H9 (cell line): ENCODE data around the gene SLC22A17. TPM values are rescaled to one million over a fixed set of nuclear protein-coding genes. Genes with fewer than 3 reads are reported as not detected.

ENCODE experiments used
- DNase-seq: peaks from one replicate; pipeline ENCODE4 v3.0.0-alpha.2; 2017
- H2AFZ ChIP-seq: one replicate; pipeline ENCODE4 v1.6.1; 2013; ENCODE audit warnings: mild to moderate bottlenecking, low read length, control low read depth, moderate library complexity
- H2AK5ac ChIP-seq: 2 replicates; pipeline ENCODE4 v1.6.1; 2013; ENCODE audit warnings: low read length, control low read depth, mixed read lengths; ENCODE audit not compliant: insufficient read length
- H2BK120ac ChIP-seq: one replicate; pipeline ENCODE4 v1.6.1; 2013; ENCODE audit warnings: low read depth, mild to moderate bottlenecking, low read length, control low read depth, inconsistent platforms; ENCODE audit not compliant: poor library complexity, severe bottlenecking
- H2BK12ac ChIP-seq: 2 replicates; pipeline ENCODE4 v1.6.1; 2013; ENCODE audit warnings: low read length, control low read depth, mixed read lengths, low read depth; ENCODE audit not compliant: insufficient read length
- H2BK15ac ChIP-seq: 2 replicates; pipeline ENCODE4 v1.6.1; 2013; ENCODE audit warnings: low read depth, low read length, control low read depth
- H2BK20ac ChIP-seq: one replicate; pipeline ENCODE4 v1.6.1; 2013; ENCODE audit warnings: low read depth, mild to moderate bottlenecking, low read length, control low read depth, inconsistent platforms; ENCODE audit not compliant: poor library complexity, severe bottlenecking
- H2BK5ac ChIP-seq: 2 replicates; pipeline ENCODE4 v1.6.1; 2013; ENCODE audit warnings: low read length, control low read depth, mixed read lengths; ENCODE audit not compliant: insufficient read length
- H3K14ac ChIP-seq: 2 replicates; pipeline ENCODE4 v1.6.1; 2013; ENCODE audit warnings: low read length, control low read depth; ENCODE audit not compliant: insufficient read depth
- H3K18ac ChIP-seq: 2 replicates; pipeline ENCODE4 v1.6.1; 2013; ENCODE audit warnings: low read depth, mild to moderate bottlenecking, mixed read lengths, low read length, control low read depth; ENCODE audit not compliant: insufficient read length
- H3K23ac ChIP-seq: 2 replicates; pipeline ENCODE4 v1.6.1; 2013; ENCODE audit warnings: low read length, control low read depth, mixed read lengths, low read depth; ENCODE audit not compliant: insufficient read length
- H3K23me2 ChIP-seq: 2 replicates; pipeline ENCODE4 v1.6.1; 2013; ENCODE audit warnings: low read depth, mild to moderate bottlenecking, mixed read lengths, low read length, control low read depth; ENCODE audit not compliant: insufficient read length, poor library complexity, severe bottlenecking
- H3K27ac ChIP-seq: 2 replicates; pipeline ENCODE4 v1.5.1; 2013; ENCODE audit warnings: low read length, control low read depth, mixed read lengths, low read depth; ENCODE audit not compliant: insufficient read length
- H3K27me3 ChIP-seq: 2 replicates; pipeline ENCODE4 v1.6.1; 2013; ENCODE audit warnings: low read length, control low read depth, inconsistent platforms; ENCODE audit not compliant: insufficient read depth
- H3K4ac ChIP-seq: 2 replicates; pipeline ENCODE4 v1.6.1; 2013; ENCODE audit warnings: low read depth, mild to moderate bottlenecking, control low read depth, inconsistent platforms, low read length, moderate library complexity
- H3K4me1 ChIP-seq: 2 replicates; pipeline ENCODE4 v1.6.1; 2013; ENCODE audit warnings: low read length, control low read depth, inconsistent platforms; ENCODE audit not compliant: insufficient read depth
- H3K4me2 ChIP-seq: 2 replicates; pipeline ENCODE4 v1.6.1; 2013; ENCODE audit warnings: low read length, control low read depth, mixed read lengths; ENCODE audit not compliant: insufficient read length, insufficient read depth
- H3K56ac ChIP-seq: 2 replicates; pipeline ENCODE4 v1.6.1; 2013; ENCODE audit warnings: low read depth, mild to moderate bottlenecking, mixed read lengths, low read length, control low read depth; ENCODE audit not compliant: insufficient read length
- H3K79me1 ChIP-seq: 2 replicates; pipeline ENCODE4 v1.6.1; 2013; ENCODE audit warnings: low read depth, mild to moderate bottlenecking, moderate library complexity, low read length, control low read depth, inconsistent platforms; ENCODE audit not compliant: insufficient read depth, poor library complexity, severe bottlenecking
- H3K79me2 ChIP-seq: 2 replicates; pipeline ENCODE4 v1.6.1; 2013; ENCODE audit warnings: low read length, control low read depth, inconsistent platforms; ENCODE audit not compliant: insufficient read depth
- H3K9ac ChIP-seq: 2 replicates; pipeline ENCODE4 v1.6.1; 2013; ENCODE audit warnings: low read length, control low read depth, mixed read lengths; ENCODE audit not compliant: insufficient read length; ENCODE audit errors: extremely low read depth
- H3K9me3 ChIP-seq: one replicate; pipeline ENCODE4 v1.6.1; 2013; ENCODE audit warnings: low read depth, low read length, inconsistent platforms; ENCODE audit not compliant: control insufficient read depth
- H3T11ph ChIP-seq: one replicate; pipeline ENCODE4 v1.6.1; 2013; ENCODE audit warnings: mild to moderate bottlenecking, low read length, control low read depth, inconsistent platforms
- H4K20me1 ChIP-seq: one replicate; pipeline ENCODE4 v1.6.1; 2013; ENCODE audit not compliant: control insufficient read depth, insufficient read length, insufficient read depth
- H4K5ac ChIP-seq: 2 replicates; pipeline ENCODE4 v1.6.1; 2013; ENCODE audit warnings: low read depth, mild to moderate bottlenecking, mixed read lengths, low read length, control low read depth; ENCODE audit not compliant: insufficient read length
- H4K8ac ChIP-seq: replicated peaks from 2 replicates; pipeline ENCODE4 v1.6.1; 2013; ENCODE audit warnings: low read length, control low read depth, mixed read lengths, low read depth; ENCODE audit not compliant: insufficient read length
- H4K91ac ChIP-seq: 2 replicates; pipeline ENCODE4 v1.6.1; 2013; ENCODE audit warnings: low read depth, mild to moderate bottlenecking, moderate library complexity, mixed read lengths, low read length, control low read depth; ENCODE audit not compliant: insufficient read length
- H3K27ac Mint-ChIP-seq, 3 experiments: 2 replicates in 2 of 3; 3 replicates in 1 of 3; pipeline ENCODE4 v1.8.0; 2020 to 2021; ENCODE audit warnings: mixed read lengths in 3 of 3, mild to moderate bottlenecking in 1 of 3, moderate library complexity in 1 of 3
- H3K27me3 Mint-ChIP-seq: 2 replicates; pipeline ENCODE4 v1.8.0; 2021; ENCODE audit warnings: low read depth, mild to moderate bottlenecking, moderate library complexity, mixed read lengths
- H3K36me3 Mint-ChIP-seq, 3 experiments: 2 replicates in 2 of 3; 3 replicates in 1 of 3; pipeline ENCODE4 v1.8.0; 2020 to 2021; ENCODE audit warnings: low read depth in 3 of 3, mixed read lengths in 3 of 3; ENCODE audit not compliant: insufficient read depth in 1 of 3
- H3K4me1 Mint-ChIP-seq, 2 experiments: 2 replicates each; pipeline ENCODE4 v1.8.0; 2020; ENCODE audit warnings: mixed read lengths in 2 of 2
- H3K4me3 Mint-ChIP-seq, 2 experiments: 2 replicates in 1 of 2; 3 replicates in 1 of 2; pipeline ENCODE4 v1.8.0; 2020 to 2021; ENCODE audit warnings: mild to moderate bottlenecking in 2 of 2, mixed read lengths in 2 of 2, moderate library complexity in 1 of 2
- H3K9me3 Mint-ChIP-seq, 2 experiments: 2 replicates in 1 of 2; 3 replicates in 1 of 2; pipeline ENCODE4 v1.8.0; 2020; ENCODE audit warnings: mild to moderate bottlenecking in 2 of 2, mixed read lengths in 2 of 2, moderate library complexity in 1 of 2
- CTCF ChIP-seq: fragments of 200-600 bp; sonication (generic); conservative IDR thresholded peaks from 3 replicates; pipeline ENCODE4 v1.8.0; 2021; ENCODE audit warnings: antibody characterized with exemption, mild to moderate bottlenecking
- WGBS: extraction: QIAGEN DNeasy Blood & Tissue Kit; methylation state at CpG from one replicate; pipeline ENCODE4 v1.1.7; 2013; ENCODE audit warnings: missing lambda C conversion rate, low lambda C conversion rate, mixed read lengths; ENCODE audit not compliant: insufficient read length; ENCODE audit errors: extremely low coverage; 5-methylcytosine and 5-hydroxymethylcytosine counted together
- total RNA-seq: library from RNA; stranded (reverse); gene quantifications from 2 replicates; pipeline ENCODE4 v1.2.1, GENCODE V29; 2021

Gene SLC22A17
- total RNA-seq, 1 experiment from 2014 or later, result 33.0 TPM

GRCh38 chr14:23366426-23366921 lies 13.8 kb upstream of the SLC22A17 start:
- peak; percentile 92 for DNase-seq
- H2AK5ac ChIP-seq, result no peak overlapping the region
- peak overlapping the region; percentile 9; the same call in 1 of the 2 replicates for H3K14ac ChIP-seq
- H4K20me1 ChIP-seq, result no peaks in the 10 kb centered on the region
- no peak overlapping the region for H4K91ac ChIP-seq
- H2BK120ac ChIP-seq, result no peak overlapping the region
- H2BK5ac ChIP-seq, result no peak overlapping the region
- no peak for TF ChIP-seq CTCF
- peak overlapping the region; percentile 56 for H3K4me2 ChIP-seq
- no peaks in the 10 kb centered on the region for H3K79me2 ChIP-seq
- no CpG with 5 or more reads among the region's 34 CpGs for WGBS
- no peak overlapping the region for H3K56ac ChIP-seq
- no peak overlapping the region for H2BK15ac ChIP-seq
- H3K27ac ChIP-seq, result no peak overlapping the region
- H3K4me1 ChIP-seq, result peaks cover 4% of the 10 kb centered on the region; the same call in 1 of the 2 replicates
- H2AFZ ChIP-seq, result no peak overlapping the region
- H3K9me3 Mint-ChIP-seq, result peaks cover 0 to 2% of the 10 kb centered on the region in 2 experiments; a peak in 1 of 5 replicates
- peaks cover 27 to 33% of the 10 kb centered on the region in 2 experiments for H3K4me1 Mint-ChIP-seq
- no peaks in the 10 kb centered on the region for H3K79me1 ChIP-seq
- no peaks in the 10 kb centered on the region; the same call in 1 of the 2 replicates for H3K27me3 ChIP-seq
- peak overlapping the region; percentile 69 to 83 for H3K4me3 Mint-ChIP-seq
- H3K9me3 ChIP-seq, result no peaks in the 10 kb centered on the region
- H3K23ac ChIP-seq, result no peak overlapping the region
- H3K27ac Mint-ChIP-seq, result peak overlapping the region; percentile 70 to 96 (median 94)
- H3K27me3 Mint-ChIP-seq, result peaks cover 44% of the 10 kb centered on the region
- no peak overlapping the region for H3K9ac ChIP-seq
- no peak overlapping the region for H3T11ph ChIP-seq
- H2BK12ac ChIP-seq, result no peak overlapping the region
- no peak overlapping the region for H3K18ac ChIP-seq
- no peak overlapping the region for H3K4ac ChIP-seq
- no peak overlapping the region for H4K5ac ChIP-seq
- peaks cover 23% of the 10 kb centered on the region for H3K23me2 ChIP-seq
- H4K8ac ChIP-seq, result no peak overlapping the region
- no peak overlapping the region for H2BK20ac ChIP-seq
- H3K36me3 Mint-ChIP-seq, result peaks cover 7 to 18% (median 10%) of the 10 kb centered on the region in 3 experiments; a peak in 6 of 7 replicates
